ENCODE results near the gene CPVL. TPM values are rescaled to one million over a fixed set of nuclear protein-coding genes. Genes with fewer than 3 reads are reported as not detected.
"Not testable (repeated sequence)": the region's sequence is repeated elsewhere in the genome, so short reads cannot be mapped to it uniquely, and the experiment has no call there.

CPVL gene
- total RNA-seq, 1 donor from 2014 or later: not detected

- no peaks in the 10 kb centered on the region for H3K36me3 Mint-ChIP-seq (ENCODE audit: low read depth)
- intact Hi-C loops (cut with micrococcal nuclease): no loop called here
- ATAC-seq (ENCODE audit: low read depth): no peak
- no peak for TF ChIP-seq CTCF (IDR thresholded peaks at IDR 0.05)
- H3K27ac Mint-ChIP-seq: no peak overlapping the region
- H3K4me3 Mint-ChIP-seq: no peak overlapping the region
- H3K4me1 Mint-ChIP-seq: no peaks in the 10 kb centered on the region
- H3K27me3 Mint-ChIP-seq: peaks cover 11% of the 10 kb centered on the region
- ChIA-PET CTCF (no interaction called here), POLR2A (no interaction called here)
- no peaks in the 10 kb centered on the region for H3K9me3 Mint-ChIP-seq
- DNase-seq: no peak
These were observed 26.8 kb downstream of the CPVL start for GRCh38 chr7:29119538-29119937.

- ChIA-PET CTCF (interaction anchor here (1.0 kb wide), 1 partner anchor 9 kb away, joined by 5 read pairs; no protein-coding TSS in a partner anchor), POLR2A (no interaction called here)
- intact Hi-C loops (cut with micrococcal nuclease): no loop called here
- peaks cover 12% of the 10 kb centered on the region for H3K27me3 Mint-ChIP-seq
- no peak overlapping the region for H3K27ac Mint-ChIP-seq
- TF ChIP-seq CTCF (IDR thresholded peaks at IDR 0.05): no peak
- no peaks in the 10 kb centered on the region for H3K9me3 Mint-ChIP-seq
- H3K36me3 Mint-ChIP-seq (ENCODE audit: low read depth): no peaks in the 10 kb centered on the region
- no peak for DNase-seq
- H3K4me1 Mint-ChIP-seq: peaks cover 5% of the 10 kb centered on the region
- H3K4me3 Mint-ChIP-seq: no peak overlapping the region
- no peak for ATAC-seq (ENCODE audit: low read depth)
These were observed 29.8 kb downstream of the CPVL start for GRCh38 chr7:29116361-29117200.

- intact Hi-C loops (cut with micrococcal nuclease): no loop called here
- Mint-ChIP-seq H3K9me3 (no peaks in the 10 kb centered on the region), H3K4me3 (no peak overlapping the region), H3K4me1 (peaks cover 5% of the 10 kb centered on the region), H3K27me3 (peaks cover 18% of the 10 kb centered on the region), H3K36me3 (ENCODE audit: low read depth) (no peaks in the 10 kb centered on the region), H3K27ac (no peak overlapping the region)
- no peak for TF ChIP-seq CTCF (IDR thresholded peaks at IDR 0.05)
- DNase-seq (no peak), ATAC-seq (ENCODE audit: low read depth) (no peak)
- ChIA-PET POLR2A (no interaction called here), CTCF (no interaction called here)
These were observed 30.6 kb downstream of the CPVL start for GRCh38 chr7:29115753-29116152.

- ChIA-PET POLR2A (no interaction called here), CTCF (no interaction called here)
- Mint-ChIP-seq H3K36me3 (ENCODE audit: low read depth) (no peaks in the 10 kb centered on the region), H3K4me3 (no peak overlapping the region), H3K27ac (no peak overlapping the region), H3K9me3 (no peaks in the 10 kb centered on the region), H3K4me1 (peaks cover 5% of the 10 kb centered on the region), H3K27me3 (peaks cover 20% of the 10 kb centered on the region)
- no peak for TF ChIP-seq CTCF (IDR thresholded peaks at IDR 0.05)
- intact Hi-C loops (cut with micrococcal nuclease): no loop called here
- DNase-seq (no peak), ATAC-seq (ENCODE audit: low read depth) (no peak)
These were observed 31.1 kb downstream of the CPVL start for GRCh38 chr7:29115130-29115687.

GRCh38 chr7:29114266-29114665 lies 32.1 kb downstream of the CPVL start:
- H3K27ac Mint-ChIP-seq; H3K4me1 Mint-ChIP-seq; ATAC-seq (ENCODE audit: low read depth); DNase-seq; intact Hi-C loops (cut with micrococcal nuclease); H3K4me3 Mint-ChIP-seq; POLR2A ChIA-PET; H3K9me3 Mint-ChIP-seq; H3K36me3 Mint-ChIP-seq (ENCODE audit: low read depth): not testable (repeated sequence)
- CTCF ChIA-PET: interaction anchor here (1.1 kb wide), 1 partner anchor 294 kb away, joined by 3 read pairs; no protein-coding TSS in a partner anchor
- peaks cover 20% of the 10 kb centered on the region for H3K27me3 Mint-ChIP-seq

Measured in activated B cell treated with CpG ODN at 0.5 μM for 24 hours (primary cell).